HG03439 (cell line): Measurements from ENCODE around the gene TXNRD2.

Experiments
- ATAC-seq: cut with Tn5 transposase; IDR thresholded peaks from one replicate; pipeline ENCODE4 v1.9.1; 2021; ENCODE audit warnings: mild to moderate bottlenecking, moderate library complexity; ENCODE audit not compliant: unreplicated experiment

Gene TXNRD2

DNA sequence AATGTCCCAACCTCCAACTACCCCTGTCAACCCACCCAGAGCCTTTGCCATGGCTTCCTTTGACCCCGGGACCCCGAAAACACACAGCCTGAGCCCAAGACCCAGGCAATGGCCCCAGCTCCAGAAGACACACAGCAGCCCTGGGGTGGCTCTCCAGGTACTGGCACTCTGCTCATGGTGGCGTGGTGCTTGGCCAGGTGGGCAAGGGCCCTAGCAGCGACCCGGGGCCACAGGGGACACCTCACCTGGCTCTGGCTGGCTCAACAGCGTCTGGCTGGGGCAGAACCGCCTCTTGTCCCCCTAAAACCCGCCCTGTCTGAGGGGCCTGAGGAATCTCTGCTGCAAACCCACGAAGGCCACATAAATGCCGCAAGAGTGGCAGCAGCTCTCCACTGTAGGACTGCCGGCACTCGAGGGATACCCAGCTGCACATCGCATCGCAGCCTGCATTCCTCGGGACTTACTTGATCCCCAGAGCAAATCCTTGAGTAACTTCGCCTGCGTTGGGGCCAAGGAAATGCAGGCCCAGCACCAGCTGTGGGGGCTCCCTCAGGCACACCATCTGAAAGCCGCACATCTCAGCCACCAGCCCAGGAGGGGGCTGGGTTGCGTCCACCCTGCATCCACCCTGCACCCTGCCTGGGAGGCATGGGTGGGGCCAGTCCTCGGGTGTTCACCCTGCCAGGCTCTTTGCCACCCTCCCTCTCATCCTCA lies 63.8 kb downstream of the TXNRD2 start:
- ATAC-seq, result no peak

DNA sequence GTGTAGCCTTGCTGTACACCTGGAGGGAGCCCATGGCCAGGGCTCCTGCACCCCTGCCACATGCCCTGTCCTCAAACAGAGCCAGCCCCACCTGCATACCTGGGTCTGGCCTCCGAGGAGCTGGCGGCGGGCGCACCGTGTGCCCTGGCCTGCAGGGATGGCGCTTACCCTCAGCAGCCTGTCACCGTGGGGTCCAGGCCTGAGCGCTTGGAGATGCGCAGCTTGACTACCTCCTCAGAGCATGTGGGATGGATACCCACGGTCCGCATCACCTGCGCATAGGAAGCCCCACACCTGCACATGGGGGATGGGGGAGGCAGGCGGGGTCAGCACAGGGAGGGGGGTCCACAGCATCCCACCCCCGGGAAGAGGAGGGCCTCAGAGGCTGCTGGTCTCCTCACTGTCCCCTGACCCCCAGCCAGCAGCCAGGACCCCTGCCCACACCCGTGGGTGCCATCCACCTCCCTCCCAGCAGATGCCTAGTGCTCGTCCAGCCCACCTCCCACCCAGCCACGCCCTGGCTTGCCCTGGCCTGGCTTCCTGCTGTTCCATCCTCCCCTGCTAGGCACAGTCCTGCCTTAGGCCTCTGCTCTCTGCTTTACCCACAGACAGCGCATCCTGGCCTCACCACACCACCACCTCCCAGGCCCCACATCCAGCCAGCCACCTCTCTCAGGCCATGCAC lies 64.5 kb downstream of the TXNRD2 start:
- ATAC-seq, result no peak

DNA sequence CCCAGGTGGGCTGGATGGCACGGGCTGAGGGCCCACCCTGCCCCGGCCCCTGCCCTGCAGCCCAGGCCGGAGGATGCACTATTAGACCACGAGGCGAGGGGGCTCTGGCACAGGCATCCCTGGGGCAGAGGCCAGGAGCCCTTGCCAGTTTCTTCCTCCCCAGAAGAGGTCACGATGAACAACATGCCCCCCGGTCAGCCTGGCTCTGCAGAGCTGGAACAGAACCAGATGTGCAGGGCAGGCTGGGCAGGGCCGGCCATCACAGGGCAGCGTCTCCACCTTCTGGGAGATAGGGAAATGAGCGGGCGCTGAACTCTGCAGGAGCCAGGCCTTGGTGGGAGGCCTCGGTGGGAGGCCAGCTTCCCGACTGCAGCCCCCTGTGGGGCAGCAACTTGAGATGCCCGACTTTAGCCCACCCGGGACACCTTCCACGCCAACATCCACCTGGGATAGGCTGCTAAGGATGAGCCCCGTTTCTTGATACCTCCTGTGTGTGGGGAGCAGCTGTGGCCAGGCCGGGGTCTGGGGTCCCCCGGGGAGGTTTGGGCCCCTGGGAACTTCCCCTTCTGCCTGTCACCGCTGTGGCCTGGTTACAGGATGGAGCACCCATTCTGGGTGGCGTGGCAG lies 65.2 kb downstream of the TXNRD2 start:
- ATAC-seq, result no peak

DNA sequence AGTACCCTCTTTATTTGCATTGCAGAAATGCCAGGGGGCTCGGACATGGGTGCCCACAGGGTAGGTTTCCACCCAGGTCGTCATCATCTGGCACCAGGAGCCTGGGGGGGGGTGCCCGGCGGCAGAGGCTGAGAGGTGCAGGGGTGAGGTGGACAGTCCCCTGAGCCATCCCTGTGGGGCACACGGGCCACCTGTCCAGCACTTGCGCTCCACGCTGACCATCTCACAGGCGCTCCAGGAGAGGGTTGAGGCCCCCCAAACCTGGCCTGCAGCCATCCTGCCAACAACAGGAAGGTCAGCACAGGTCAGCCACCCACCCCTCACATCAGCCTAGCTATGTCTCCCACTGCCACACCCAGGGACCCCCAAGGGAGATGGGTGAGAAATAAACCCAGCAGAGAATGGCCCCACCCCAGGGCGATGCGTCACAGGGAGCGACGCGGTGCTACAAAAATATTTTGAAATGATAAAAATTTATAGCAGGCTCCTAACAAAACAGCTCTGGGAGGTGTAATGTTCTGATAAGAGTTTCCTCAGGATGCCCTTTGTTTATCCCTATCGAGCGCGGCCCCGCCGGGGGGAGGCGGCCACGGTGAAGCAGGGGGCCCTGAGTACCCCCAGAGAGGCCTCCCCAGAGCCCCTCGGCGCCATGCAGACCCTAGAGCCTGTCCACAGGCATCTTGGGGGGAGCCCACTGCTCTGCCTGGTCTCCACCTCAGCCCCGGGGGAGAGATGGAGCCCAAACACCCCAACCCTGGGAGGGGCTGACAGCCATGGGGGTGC lies 65.9 kb downstream of the TXNRD2 start:
- no peak for ATAC-seq

DNA sequence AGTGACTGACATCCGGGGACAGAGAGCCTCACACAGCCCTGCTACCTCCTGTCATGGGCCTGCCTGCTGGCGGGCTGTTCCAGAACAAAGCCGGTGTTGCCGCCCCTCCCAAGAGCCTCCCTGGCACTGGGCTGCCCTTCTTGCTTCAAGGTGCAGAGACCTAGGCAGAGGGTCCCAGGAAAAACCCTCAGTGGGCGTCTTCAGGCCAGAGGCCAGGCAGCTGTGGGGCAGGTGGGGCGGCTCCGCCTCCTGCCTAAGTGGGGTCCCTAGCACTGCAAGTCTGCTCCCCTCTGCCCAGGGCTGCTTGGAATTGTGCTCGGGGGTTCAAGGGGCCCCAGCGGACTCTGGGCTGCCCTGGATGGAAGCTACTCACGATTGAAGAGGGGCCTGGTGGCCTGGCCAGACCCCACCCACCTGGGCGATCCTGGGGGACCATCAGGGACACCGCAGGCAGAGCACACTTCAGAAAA lies 66.5 kb downstream of the TXNRD2 start:
- ATAC-seq, result no peak

DNA sequence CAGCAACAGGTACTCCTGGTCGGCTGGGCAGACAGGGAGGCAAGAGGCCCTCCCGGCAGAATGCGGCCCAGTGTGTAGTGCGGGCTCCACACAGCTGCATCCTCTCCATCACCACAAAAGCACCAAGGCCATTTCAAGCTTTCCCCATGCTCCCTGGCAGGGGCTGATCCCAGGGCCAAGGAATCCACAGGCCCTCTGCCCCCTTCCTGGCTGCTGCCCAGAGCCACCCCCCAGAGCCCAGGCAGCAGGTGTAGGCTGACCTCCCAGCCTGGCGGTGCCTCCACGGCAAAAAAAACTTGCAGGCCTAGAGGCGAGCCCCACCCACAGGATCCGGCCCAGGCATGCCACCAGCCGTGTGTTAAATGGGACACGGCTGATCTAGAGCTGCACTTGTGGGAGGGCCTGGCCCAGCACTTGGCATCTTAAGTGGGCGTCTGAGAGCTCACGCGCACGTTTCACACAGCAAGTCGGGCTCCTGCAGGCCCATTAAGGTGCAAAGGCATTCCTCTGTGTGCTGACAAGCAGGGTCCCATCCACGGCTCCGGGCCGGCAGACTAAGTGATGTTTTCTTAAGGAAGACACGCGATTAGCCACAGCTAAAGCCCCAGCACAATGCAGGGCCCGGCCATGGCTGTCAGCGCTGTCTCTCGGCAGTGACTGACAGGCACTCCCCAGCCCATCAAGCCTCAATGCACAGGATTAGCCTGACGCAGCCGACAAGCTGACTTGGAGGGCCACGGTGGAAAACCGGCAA lies 67.1 kb downstream of the TXNRD2 start:
- no peak for ATAC-seq

DNA sequence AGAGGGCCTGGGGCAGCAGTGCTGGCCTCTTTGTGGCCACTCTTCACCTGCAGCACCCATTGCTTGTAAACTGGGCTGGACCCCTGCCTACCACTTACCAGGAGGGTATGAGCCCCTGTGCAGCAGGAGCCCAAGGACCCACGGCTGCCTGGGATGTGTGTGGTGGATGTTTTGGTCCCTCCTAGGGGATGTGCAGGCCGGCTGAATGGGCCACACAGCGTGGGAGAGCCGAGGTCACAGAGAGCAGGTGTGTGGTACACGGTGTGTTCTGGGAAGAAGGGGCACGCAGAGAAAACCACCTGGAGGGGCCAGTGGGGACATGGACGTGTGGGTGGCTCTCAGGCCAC lies 67.7 kb downstream of the TXNRD2 start:
- ATAC-seq, result no peak

DNA sequence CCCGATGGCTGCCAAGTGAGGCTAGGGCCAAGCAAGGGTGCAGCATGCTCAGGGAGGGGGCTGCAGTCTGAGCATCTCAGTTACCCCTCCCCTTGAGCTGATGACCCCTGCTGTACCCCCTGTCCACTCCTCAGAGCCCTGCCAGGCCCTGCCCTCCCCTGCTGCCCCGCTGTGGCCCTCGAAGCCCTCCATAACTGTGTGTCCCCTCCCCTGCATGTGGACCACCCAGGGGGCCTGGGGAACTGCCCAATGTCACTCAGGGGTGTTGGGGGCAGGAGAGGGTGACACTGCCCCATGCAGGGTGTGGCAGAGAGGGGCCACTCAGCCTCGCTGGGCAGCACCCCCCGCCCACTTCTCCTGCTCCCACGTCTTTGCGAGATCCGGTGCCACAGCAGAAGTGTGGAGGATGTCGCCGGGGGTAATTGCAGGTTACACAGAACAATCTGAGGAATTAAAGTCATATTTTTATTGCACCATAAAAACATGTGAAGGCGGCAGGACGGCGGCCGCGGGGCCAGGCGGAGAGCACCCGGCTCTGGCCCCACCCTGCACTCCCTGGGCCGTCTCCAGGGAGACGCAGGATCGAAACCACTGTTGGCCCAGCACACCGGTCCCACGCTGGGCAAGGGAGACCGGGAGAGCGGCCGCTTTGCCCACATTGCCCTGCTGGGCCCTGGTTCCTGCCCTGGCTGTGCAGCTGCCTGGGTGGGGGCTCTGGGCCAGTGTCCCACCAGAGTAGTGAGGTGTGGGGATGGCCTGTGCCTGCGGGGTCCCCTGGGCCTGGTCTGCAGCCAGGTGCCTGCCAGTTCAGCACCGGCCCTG lies 68.3 kb downstream of the TXNRD2 start:
- no peak for ATAC-seq

DNA sequence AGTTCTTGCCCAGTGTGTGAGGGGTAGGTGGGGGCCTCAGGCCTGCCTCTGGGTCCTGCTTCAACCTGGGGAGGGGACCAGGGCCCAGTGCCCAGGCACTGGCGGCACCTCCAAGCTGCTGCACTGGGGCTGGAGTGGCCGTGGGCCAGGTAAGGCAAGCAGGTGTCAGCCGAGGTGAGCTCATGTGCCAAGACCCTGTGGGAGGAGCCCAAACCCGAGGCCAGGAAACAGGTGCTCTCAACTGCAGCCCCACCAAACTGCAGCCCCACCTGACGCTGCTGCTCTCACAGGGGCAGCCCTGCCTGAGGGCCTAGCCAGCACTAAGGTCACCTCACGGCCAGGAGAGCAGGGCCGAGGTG lies 68.9 kb downstream of the TXNRD2 start:
- no peak for ATAC-seq

DNA sequence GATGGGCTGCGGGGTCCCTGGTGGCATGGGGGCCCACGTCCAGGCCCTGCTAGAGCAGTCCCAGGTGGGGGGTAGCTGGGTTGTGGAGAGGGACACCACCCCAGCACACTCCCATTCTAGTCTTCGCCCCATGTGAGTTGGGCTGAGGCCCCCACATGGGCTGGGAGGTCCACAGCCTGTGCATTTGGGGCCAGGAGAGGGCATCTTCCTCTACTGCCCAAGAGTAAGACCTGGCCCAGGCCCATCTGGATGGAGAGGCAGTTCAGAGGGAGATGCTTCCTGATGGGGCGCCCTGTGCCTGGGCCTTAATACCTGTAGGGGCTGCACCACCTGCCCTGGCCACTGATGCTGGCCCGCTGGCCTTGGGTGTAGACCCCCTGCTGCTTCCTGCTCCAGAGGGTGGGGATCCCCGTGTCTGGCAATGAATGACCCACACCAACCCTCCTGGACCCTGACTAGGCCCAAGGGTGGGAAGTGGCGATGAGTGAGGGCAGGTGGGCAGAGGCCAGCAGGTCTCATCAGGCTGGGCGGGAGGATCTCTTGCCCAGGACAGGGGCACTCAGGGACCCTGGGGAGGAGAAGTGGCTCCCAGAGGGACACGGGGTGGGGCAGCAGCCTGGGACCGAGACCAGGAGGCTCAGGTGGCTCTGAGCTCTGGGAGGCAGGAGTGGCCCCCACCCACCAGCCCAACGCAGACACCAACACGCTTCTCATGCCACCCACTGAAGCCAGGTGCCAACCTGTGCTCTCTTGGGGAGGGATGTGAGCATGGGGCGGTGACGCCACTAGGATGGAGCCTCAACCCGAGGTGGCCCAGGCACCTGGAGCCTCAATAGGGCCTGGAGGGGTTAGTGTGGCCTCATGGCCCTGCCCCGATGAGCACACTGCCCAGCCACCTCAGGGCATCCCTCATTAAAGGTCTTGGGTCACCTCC lies 69.5 kb downstream of the TXNRD2 start:
- ATAC-seq, result no peak

DNA sequence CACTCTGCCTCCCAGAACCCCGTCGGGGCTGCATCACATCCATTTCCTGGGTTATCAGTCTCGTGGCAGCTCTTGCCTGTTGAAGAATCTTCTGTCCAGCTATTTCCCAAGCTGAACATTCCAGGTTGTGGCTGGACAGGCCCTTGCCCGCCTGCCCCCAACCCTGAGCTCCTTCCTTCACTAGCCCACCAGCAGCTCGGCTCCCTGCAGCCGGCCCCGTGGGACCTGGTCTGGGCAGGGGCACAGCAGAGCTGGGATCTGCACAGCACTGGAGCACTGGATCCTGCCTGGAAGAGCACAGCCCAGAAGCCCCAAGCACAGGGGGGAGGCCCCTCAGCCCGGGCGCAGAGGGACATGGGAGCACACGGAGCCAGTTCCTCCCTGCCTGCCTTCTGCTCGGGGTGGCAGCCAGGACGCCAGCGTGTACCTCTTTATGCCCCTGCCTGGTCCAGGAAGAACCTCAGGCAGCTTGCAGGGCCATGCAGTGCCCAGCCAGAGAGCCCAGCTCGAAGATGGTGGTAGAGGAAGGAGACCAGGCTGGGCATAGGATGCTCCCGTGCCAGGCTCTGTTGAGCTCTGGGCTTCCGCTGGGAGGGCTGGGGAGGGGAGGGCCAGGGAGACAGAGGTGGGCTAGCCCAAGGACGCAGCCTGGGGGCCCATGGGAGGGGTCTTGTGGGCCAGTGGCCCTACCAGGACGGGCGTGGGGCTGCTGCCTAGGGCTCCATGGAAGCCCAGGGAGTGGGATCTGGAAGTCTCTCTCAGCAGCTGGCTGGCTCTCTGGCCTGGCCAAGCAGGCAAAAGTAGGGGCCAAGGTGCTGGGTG lies 70.4 kb downstream of the TXNRD2 start:
- no peak for ATAC-seq

DNA sequence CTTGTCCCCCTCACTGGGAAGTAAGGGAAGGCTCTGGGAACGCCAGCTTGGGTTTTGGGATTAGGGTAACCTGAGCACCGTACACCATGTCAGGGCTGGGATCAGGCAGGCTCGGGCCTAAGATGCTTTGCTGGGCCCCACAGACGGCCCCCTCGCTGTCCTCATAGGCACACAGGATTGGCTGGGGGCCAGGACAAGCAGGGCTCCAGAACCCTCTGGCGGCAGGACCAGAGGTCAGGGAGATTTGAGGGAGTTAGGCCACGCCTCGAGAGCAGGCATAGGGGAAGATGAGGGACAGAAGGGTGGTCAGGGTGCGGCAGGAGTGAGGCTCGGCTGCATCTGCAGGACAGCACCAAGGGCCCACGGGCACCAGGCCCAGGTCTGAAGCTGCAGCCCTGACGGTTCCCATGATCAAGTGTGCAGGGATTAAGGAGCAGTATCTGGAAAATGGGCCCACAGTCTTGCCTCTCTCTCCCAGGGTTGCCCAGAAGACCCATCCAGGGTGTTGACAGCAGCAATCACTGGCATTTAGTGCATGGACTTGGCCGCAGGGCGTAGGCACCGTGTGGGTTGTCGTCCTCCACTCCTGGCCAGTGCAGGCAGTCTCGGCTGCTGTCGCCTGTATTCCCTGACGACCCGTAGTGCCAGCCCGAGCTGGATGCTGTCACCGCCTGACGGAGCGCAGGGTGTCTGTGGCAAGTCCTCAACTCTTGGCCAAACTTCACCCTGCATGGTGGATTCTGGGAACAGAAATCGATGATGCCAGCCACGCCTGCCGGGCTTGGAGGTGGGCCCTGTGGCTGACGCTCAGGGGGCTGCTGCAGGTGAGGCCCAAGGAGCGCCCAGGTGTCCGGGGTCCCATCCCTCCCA lies 71.2 kb downstream of the TXNRD2 start:
- ATAC-seq, result no peak

DNA sequence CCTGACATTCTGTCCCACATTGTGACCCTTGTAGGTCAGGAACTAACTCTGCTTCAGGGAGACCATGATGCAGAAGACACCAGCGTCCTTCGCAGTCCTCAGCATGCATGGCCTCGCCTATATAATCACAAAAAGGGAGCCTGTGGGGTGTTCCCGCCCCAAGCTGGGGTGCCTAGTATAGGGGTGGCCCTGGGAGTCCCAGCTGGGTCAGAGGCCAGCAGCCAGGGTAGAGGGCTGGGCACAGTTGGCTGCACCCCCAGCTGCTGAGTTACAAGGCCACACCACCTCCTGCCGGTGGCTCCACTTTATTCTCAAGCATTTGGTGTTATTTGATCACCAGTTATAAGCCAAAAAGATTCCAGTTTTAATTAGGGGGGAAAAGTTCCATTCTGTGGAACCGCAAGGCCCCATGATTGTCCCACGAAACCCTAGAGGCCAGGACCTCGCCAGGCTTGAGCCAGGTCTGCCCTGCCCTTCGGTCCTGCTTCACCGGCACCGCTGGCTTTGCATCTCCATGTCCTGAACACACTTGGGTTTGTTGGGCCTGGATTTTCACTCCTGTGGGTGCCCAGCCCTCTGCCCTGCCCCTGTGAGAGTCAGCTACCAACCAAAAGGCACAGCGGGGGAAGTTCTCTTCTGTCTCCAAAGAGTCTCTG lies 72.0 kb downstream of the TXNRD2 start:
- no peak for ATAC-seq

DNA sequence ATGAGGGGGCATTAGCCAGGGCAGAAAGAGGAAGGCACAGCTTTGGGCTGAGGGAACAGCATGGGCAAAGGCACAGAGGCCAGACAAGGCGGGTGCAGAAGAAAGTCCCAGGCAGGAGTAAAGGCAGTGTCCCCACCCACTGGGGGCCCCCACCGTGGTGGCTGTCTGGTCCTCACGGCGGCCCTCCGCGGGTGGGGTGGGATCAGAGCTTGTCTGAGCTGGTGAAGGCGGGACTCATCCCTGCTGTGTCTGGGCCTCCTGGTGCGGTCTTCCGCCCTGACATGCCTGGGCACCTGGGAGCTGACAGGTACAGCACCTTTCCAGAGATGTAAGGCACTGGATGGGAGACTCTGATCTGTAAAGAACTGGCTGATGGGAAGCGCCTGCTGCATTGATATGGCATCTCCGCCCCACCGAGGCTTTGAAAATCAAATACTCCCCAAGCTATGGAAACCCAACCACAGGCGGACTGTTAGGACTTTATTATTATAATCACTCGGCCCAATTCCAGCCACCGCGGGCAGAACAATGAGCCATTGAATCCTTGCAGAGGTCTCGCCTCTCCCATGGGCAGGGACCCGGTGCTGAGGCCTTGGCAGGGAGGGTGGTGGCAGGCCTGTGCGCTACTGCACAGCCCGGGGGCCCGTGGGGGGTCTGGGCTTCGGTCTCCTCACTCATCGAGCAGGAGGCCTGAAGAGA lies 72.7 kb downstream of the TXNRD2 start:
- no peak for ATAC-seq

DNA sequence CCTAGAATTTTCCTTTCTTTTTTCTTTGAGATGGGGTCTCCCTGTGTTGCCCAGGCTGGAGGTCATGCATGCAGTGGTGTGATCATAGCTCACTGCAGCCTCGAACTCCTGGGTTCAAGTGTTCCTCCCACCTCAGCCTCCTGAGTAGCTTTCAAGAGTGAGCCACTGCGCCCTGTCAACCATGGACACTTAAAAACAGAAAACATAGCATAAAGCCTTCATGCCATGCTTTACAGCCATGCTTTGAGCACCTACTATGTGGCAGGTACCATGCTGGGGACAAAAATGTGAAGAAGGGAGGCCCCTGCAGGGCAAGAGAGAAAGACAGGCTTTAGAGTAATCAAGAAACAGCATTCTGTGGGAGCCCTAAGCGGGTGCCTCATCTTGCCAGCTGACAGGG lies 73.3 kb downstream of the TXNRD2 start:
- ATAC-seq, result no peak

DNA sequence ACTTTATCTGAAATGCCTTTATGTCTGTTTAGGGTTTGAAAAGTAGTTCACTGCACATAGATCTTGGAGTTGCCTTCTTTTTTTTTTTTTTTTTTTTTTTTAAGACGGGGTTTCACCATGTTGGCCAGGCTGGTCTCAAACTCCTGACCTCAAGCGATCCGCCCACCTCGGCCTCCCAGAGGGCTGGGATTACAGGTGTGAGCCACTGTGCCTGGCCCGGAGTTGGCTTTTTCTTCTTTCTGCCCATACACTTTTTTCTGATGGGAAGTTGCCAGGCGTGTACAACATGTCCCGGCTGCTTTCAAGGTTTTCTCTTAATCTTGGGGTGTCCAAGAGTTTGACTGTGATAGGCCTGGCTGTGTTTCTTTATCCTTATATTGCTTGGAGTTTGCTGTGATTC lies 74.0 kb downstream of the TXNRD2 start:
- ATAC-seq, result no peak
